Measurements from ENCODE around the gene POLG2.

POLG2 gene

GRCh38 chr17:64496786-64497564 is at the start of gene POLG2:
Gene POLG2, minus strand, starts transcription at chr17:64497054. Its CDS starts 86 bp downstream, at chr17:64496968.
- DNase-seq (ENCODE audit: low read depth in 2 of 2), result peak; percentile 88 to 91

GRCh38 chr17:64544742-64545141 is 47.9 kb upstream of the POLG2 start:
- no peak for DNase-seq (ENCODE audit: low read depth in 2 of 2)

- no peak for DNase-seq (ENCODE audit: low read depth in 2 of 2)
Measured at GRCh38 chr17:64540118-64540776, 43.4 kb upstream of the POLG2 start.

GRCh38 chr17:64538508-64539130 is 41.8 kb upstream of the POLG2 start:
- no peak for DNase-seq (ENCODE audit: low read depth in 2 of 2)

GRCh38 chr17:64537488-64537887 is 40.6 kb upstream of the POLG2 start:
- no peak for DNase-seq (ENCODE audit: low read depth in 2 of 2)

- DNase-seq (ENCODE audit: low read depth in 2 of 2), result no peak
Measured at GRCh38 chr17:64536913-64537312, 40.1 kb upstream of the POLG2 start.

- DNase-seq (ENCODE audit: low read depth in 2 of 2), result no peak
Measured at GRCh38 chr17:64535357-64535756, 38.5 kb upstream of the POLG2 start.

- no peak for DNase-seq (ENCODE audit: low read depth in 2 of 2)
Measured at GRCh38 chr17:64534187-64534586, 37.3 kb upstream of the POLG2 start.

GRCh38 chr17:64533784-64534183 is 36.9 kb upstream of the POLG2 start:
- DNase-seq (ENCODE audit: low read depth in 2 of 2), result no peak

- no peak for DNase-seq (ENCODE audit: low read depth in 2 of 2)
Measured at GRCh38 chr17:64532409-64532808, 35.6 kb upstream of the POLG2 start.

GRCh38 chr17:64531955-64532371 is 35.1 kb upstream of the POLG2 start:
- no peak for DNase-seq (ENCODE audit: low read depth in 2 of 2)

GRCh38 chr17:64529221-64529620 is 32.4 kb upstream of the POLG2 start:
- no peak for DNase-seq (ENCODE audit: low read depth in 2 of 2)

GRCh38 chr17:64527914-64528313 is 31.1 kb upstream of the POLG2 start:
- no peak for DNase-seq (ENCODE audit: low read depth in 2 of 2)

GRCh38 chr17:64520359-64520758 is 23.5 kb upstream of the POLG2 start:
- no peak for DNase-seq (ENCODE audit: low read depth in 2 of 2)

GRCh38 chr17:64519601-64520000 is 22.7 kb upstream of the POLG2 start:
- no peak for DNase-seq (ENCODE audit: low read depth in 2 of 2)

GRCh38 chr17:64515829-64516228 is 19.0 kb upstream of the POLG2 start:
- no peak for DNase-seq (ENCODE audit: low read depth in 2 of 2)

- DNase-seq (ENCODE audit: low read depth in 2 of 2), result no peak
Measured at GRCh38 chr17:64515419-64515818, 18.6 kb upstream of the POLG2 start.

- DNase-seq (ENCODE audit: low read depth in 2 of 2), result no peak
Measured at GRCh38 chr17:64509179-64509578, 12.3 kb upstream of the POLG2 start.

- DNase-seq (ENCODE audit: low read depth in 2 of 2), result no peak
Measured at GRCh38 chr17:64508683-64509082, 11.8 kb upstream of the POLG2 start.

GRCh38 chr17:64507413-64507782 is 10.5 kb upstream of the POLG2 start:
- no peak for DNase-seq (ENCODE audit: low read depth in 2 of 2)

- peak; percentile 86 to 93 for DNase-seq (ENCODE audit: low read depth in 2 of 2)
Measured at GRCh38 chr17:64506576-64507412, 9.9 kb upstream of the POLG2 start, which contains the start of gene CEP95. Gene CEP95, plus strand, starts transcription at chr17:64506977. Its CDS starts 121 bp downstream, at chr17:64507098.

GRCh38 chr17:64506201-64506575 is 9.3 kb upstream of the POLG2 start, which contains the start of gene DDX5:
Gene DDX5, minus strand, starts transcription at chr17:64506289. Its CDS starts 170 bp downstream, at chr17:64506119.
- peak; percentile 92 to 96 for DNase-seq (ENCODE audit: low read depth in 2 of 2)
